GM19438 (cell line): ENCODE results near the gene HIC2.
"Not testable (repeated sequence)": the region's sequence is repeated elsewhere in the genome, so short reads cannot be mapped to it uniquely, and the experiment has no call there.

ENCODE experiments used
- ATAC-seq: cut with Tn5 transposase; IDR thresholded peaks from one replicate; pipeline ENCODE4 v1.9.1; 2021; ENCODE audit warnings: low read depth; ENCODE audit not compliant: unreplicated experiment

The HIC2 gene

GRCh38 chr22:21489149-21489680, 72.0 kb downstream of the HIC2 start:
- not testable (repeated sequence) for ATAC-seq

GRCh38 chr22:21490556-21490955, 73.4 kb downstream of the HIC2 start:
- ATAC-seq: not testable (repeated sequence)

- not testable (repeated sequence) for ATAC-seq
Measured at GRCh38 chr22:21492271-21492670, 75.1 kb downstream of the HIC2 start.

- ATAC-seq: not testable (repeated sequence)
Measured at GRCh38 chr22:21493789-21494782, 76.9 kb downstream of the HIC2 start.

GRCh38 chr22:21497984-21498383, 80.8 kb downstream of the HIC2 start:
- ATAC-seq: not testable (repeated sequence)

GRCh38 chr22:21498489-21498888, 81.3 kb downstream of the HIC2 start:
- ATAC-seq: not testable (repeated sequence)

GRCh38 chr22:21499623-21500506, 82.7 kb downstream of the HIC2 start:
- not testable (repeated sequence) for ATAC-seq
